ENCODE measurements around the gene IGFBP1. TPM values are rescaled to one million over a fixed set of nuclear protein-coding genes. Genes with fewer than 3 reads are reported as not detected.

The IGFBP1 gene
- total and polyA plus RNA-seq, 2 experiments from 2014 or later = 0.50 to 1.3 TPM

GRCh38 chr7:45922810-45923209 lies 34.5 kb downstream of the IGFBP1 start:
- Histone ChIP-seq H3K27me3 (replicated peaks; ENCODE audit: insufficient read depth) (no peaks in the 10 kb centered on the region), H3K9ac (peak overlapping the region; percentile 96; the same call in 1 of the 2 replicates), H3K36me3 (ENCODE audit: low read depth) (peaks cover 27% of the 10 kb centered on the region), H3K79me2 (ENCODE audit: insufficient read depth) (peaks cover 31% of the 10 kb centered on the region), H3K27ac (peak overlapping the region; percentile 75), H4K20me1 (ENCODE audit: insufficient read depth) (peaks cover 16% of the 10 kb centered on the region), H3K4me2 (ENCODE audit: unreplicated experiment) (peak overlapping the region; percentile 49), H3K4me1 (ENCODE audit: insufficient read depth) (peaks cover 33% of the 10 kb centered on the region), H3K9me2 (ENCODE audit: insufficient read depth) (no peaks in the 10 kb centered on the region), H3F3A (ENCODE audit: insufficient read depth) (peaks cover 59% of the 10 kb centered on the region), H3K4me3 (peak overlapping the region; percentile 99), H2AFZ (peak overlapping the region; percentile 29; the same call in 1 of the 2 replicates), H3K9me3 (ENCODE audit: low read depth) (no peaks in the 10 kb centered on the region)
- peak; percentile 49 for DNase-seq
- TF ChIP-seq EZH2phosphoT487 (IDR thresholded peaks at IDR 0.05; ENCODE audit: insufficient read depth, low read depth) (no peak), EZH2 (IDR thresholded peaks at IDR 0.05; ENCODE audit: insufficient read depth, poor library complexity, severe bottlenecking) (no peak)
- in situ Hi-C loops (cut with MboI) = loop anchor here (5.0 to 25.0 kb wide), 4 partner anchors 429 to 1264 kb away; no protein-coding TSS in a partner anchor
- 32 to 33% methylated on average over 11 of the region's 11 CpGs for WGBS, 2 experiments (ENCODE audit: low coverage in 1 of 2, low lambda C conversion rate in 2 of 2, missing lambda C conversion rate in 2 of 2)

GRCh38 chr7:45923290-45923689 lies 35.0 kb downstream of the IGFBP1 start:
- H3K4me3 ChIP-seq = peak overlapping the region; percentile 99; the same call in 1 of the 2 replicates

DNA sequence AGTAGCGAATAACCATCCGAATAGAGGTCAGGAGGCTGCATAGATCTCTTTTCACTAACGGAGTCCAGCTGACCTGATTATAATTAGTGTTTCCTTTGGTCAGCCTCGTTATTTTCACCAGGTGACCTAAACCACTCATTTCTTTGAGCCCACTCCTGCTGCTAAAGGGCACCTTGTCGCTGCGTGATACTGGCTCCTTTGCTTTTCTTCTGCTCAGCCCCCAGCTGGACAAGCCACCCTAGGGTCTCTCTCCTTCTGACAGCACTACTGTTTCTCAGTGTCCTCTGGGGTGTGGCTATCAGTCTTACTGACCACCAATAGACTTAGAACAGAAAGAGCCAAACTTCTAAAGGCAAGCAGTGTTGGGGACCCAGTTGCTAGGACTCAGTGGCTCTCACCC lies 35.5 kb downstream of the IGFBP1 start:
- Histone ChIP-seq H3K27me3 (replicated peaks; ENCODE audit: insufficient read depth) (no peaks in the 10 kb centered on the region), H3K36me3 (ENCODE audit: low read depth) (peaks cover 17% of the 10 kb centered on the region), H2AFZ (no peak overlapping the region), H3F3A (ENCODE audit: insufficient read depth) (peaks cover 49% of the 10 kb centered on the region), H3K79me2 (ENCODE audit: insufficient read depth) (peaks cover 21% of the 10 kb centered on the region), H3K9me3 (ENCODE audit: low read depth) (no peaks in the 10 kb centered on the region), H3K27ac (peak overlapping the region; percentile 75), H3K4me2 (ENCODE audit: unreplicated experiment) (peak overlapping the region; percentile 51), H3K9me2 (ENCODE audit: insufficient read depth) (no peaks in the 10 kb centered on the region), H3K4me1 (ENCODE audit: insufficient read depth) (peaks cover 33% of the 10 kb centered on the region), H3K9ac (peak overlapping the region; percentile 32), H4K20me1 (ENCODE audit: insufficient read depth) (peaks cover 7% of the 10 kb centered on the region; the same call in 1 of the 2 replicates), H3K4me3 (no peak overlapping the region)
- TF ChIP-seq EZH2phosphoT487 (IDR thresholded peaks at IDR 0.05; ENCODE audit: insufficient read depth, low read depth) (no peak), EZH2 (IDR thresholded peaks at IDR 0.05; ENCODE audit: insufficient read depth, poor library complexity, severe bottlenecking) (no peak)
- WGBS, 2 experiments (ENCODE audit: low coverage in 1 of 2, low lambda C conversion rate in 2 of 2, missing lambda C conversion rate in 2 of 2) = 72 to 77% methylated on average over 6 of the region's 6 CpGs
- in situ Hi-C loops (cut with MboI) = loop anchor here (5.0 to 25.0 kb wide), 4 partner anchors 428 to 1263 kb away; no protein-coding TSS in a partner anchor
- DNase-seq = no peak

More at GRCh38 chr7:45923290-45923689, 35.0 kb downstream of the IGFBP1 start:
- Histone ChIP-seq H3K4me2 (ENCODE audit: unreplicated experiment) (peak overlapping the region; percentile 49), H3K9me3 (ENCODE audit: low read depth) (no peaks in the 10 kb centered on the region), H3K9ac (peak overlapping the region; percentile 96), H3K27me3 (replicated peaks; ENCODE audit: insufficient read depth) (no peaks in the 10 kb centered on the region), H3K79me2 (ENCODE audit: insufficient read depth) (peaks cover 26% of the 10 kb centered on the region), H3F3A (ENCODE audit: insufficient read depth) (peaks cover 54% of the 10 kb centered on the region), H3K27ac (peak overlapping the region; percentile 75), H3K9me2 (ENCODE audit: insufficient read depth) (no peaks in the 10 kb centered on the region), H2AFZ (peak overlapping the region; percentile 29; the same call in 1 of the 2 replicates), H3K36me3 (ENCODE audit: low read depth) (peaks cover 22% of the 10 kb centered on the region), H3K4me1 (ENCODE audit: insufficient read depth) (peaks cover 33% of the 10 kb centered on the region), H4K20me1 (ENCODE audit: insufficient read depth) (peaks cover 11% of the 10 kb centered on the region; the same call in 1 of the 2 replicates)
- WGBS, 2 experiments (ENCODE audit: low coverage in 1 of 2, low lambda C conversion rate in 2 of 2, missing lambda C conversion rate in 2 of 2) = 7 to 8% methylated on average over 9 of the region's 9 CpGs
- TF ChIP-seq EZH2phosphoT487 (IDR thresholded peaks at IDR 0.05; ENCODE audit: insufficient read depth, low read depth) = no peak
- no peak for TF ChIP-seq EZH2 (IDR thresholded peaks at IDR 0.05; ENCODE audit: insufficient read depth, poor library complexity, severe bottlenecking)
- in situ Hi-C loops (cut with MboI) = loop anchor here (5.0 to 25.0 kb wide), 4 partner anchors 429 to 1264 kb away; no protein-coding TSS in a partner anchor
- DNase-seq = peak; percentile 90

DNA sequence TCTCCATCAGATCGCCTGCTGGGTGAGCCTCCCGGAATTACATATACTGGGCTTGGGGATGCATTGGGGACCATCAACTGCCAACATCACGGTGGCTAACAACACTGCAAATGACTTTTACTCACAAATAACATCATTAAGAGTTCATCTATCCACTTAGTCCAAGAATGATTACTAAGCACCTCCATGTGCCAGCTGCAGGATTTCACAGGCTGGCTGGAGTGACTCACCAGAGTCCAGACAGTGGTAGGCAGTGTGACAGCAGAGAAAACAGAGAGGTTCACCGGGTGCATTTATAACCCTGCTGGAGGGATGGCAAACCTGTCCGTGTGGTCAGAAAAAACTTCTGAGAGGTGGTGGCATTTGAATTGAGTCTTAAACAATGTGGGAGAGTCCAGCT lies 36.0 kb downstream of the IGFBP1 start:
- DNase-seq = peak; percentile 95
- Histone ChIP-seq H3K9me3 (ENCODE audit: low read depth) (no peaks in the 10 kb centered on the region), H3K27me3 (replicated peaks; ENCODE audit: insufficient read depth) (no peaks in the 10 kb centered on the region), H2AFZ (no peak overlapping the region), H3K36me3 (ENCODE audit: low read depth) (peaks cover 12% of the 10 kb centered on the region), H3K79me2 (ENCODE audit: insufficient read depth) (peaks cover 16% of the 10 kb centered on the region), H4K20me1 (ENCODE audit: insufficient read depth) (0 out of 2 replicates have a peak, but pooled peaks cover 2% of the 10 kb centered on the region), H3K4me3 (no peak overlapping the region), H3K9ac (peak overlapping the region; percentile 32), H3K27ac (peak overlapping the region; percentile 75), H3K4me2 (ENCODE audit: unreplicated experiment) (peak overlapping the region; percentile 51), H3K9me2 (ENCODE audit: insufficient read depth) (no peaks in the 10 kb centered on the region), H3F3A (ENCODE audit: insufficient read depth) (peaks cover 44% of the 10 kb centered on the region), H3K4me1 (ENCODE audit: insufficient read depth) (peaks cover 33% of the 10 kb centered on the region)
- TF ChIP-seq EZH2phosphoT487 (IDR thresholded peaks at IDR 0.05; ENCODE audit: insufficient read depth, low read depth) (no peak), EZH2 (IDR thresholded peaks at IDR 0.05; ENCODE audit: insufficient read depth, poor library complexity, severe bottlenecking) (no peak)
- 5 to 6% methylated on average over 5 of the region's 5 CpGs for WGBS, 2 experiments (ENCODE audit: low coverage in 1 of 2, low lambda C conversion rate in 2 of 2, missing lambda C conversion rate in 2 of 2)
- in situ Hi-C loops (cut with MboI) = loop anchor here (5.0 to 25.0 kb wide), 4 partner anchors 428 to 1263 kb away; no protein-coding TSS in a partner anchor

Measured in GM23248 (cell line).